ENCODE results near the gene CCR5AS.

The CCR5AS gene

DNA sequence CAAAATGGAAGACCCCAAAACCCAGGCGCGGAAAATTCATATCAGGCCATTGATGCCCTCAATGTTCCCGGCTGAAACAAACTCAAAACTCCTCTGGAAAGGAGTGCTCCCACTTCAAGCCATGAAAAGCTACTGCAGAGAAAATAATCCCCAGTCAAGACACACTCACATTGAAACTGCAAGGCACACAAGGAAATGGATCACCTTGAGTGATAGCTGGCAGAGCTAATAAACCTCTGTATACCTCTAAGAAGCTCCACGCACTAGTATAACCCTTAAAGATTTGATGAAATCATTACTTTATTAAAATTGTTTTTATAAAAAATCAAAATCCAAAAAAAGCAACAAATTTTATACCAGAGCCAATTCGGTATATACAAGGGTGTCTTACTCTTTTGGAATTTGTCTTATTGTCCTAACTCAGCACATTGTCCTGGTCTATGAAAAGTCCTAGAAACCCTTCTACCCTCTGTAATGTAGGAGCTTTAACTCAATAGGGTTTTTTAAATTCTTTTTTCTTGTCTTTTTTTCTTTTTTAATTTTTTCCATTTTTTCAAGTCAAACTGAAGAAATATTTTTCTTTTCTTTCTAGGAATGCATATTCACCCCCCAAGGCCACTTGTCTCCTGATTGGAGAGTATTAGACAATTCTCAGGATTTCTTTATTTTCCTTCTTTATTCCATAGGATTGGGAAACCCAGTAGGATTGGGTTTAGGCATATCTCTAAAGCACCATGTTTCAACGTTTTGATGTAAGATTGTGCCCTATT, 8.5 kb downstream of the CCR5AS start:
- intact Hi-C loops (cut with DNase I; ENCODE audit: low total_unique reads): no loop called here
- Histone ChIP-seq H3K9me3 (no peaks in the 10 kb centered on the region), H3K36me3 (no peaks in the 10 kb centered on the region), H3K4me3 (no peak overlapping the region), H3K27me3 (peaks cover 0 to 4% of the 10 kb centered on the region in 2 donors), H3K27ac (no peak overlapping the region), H3K4me1 (no peaks in the 10 kb centered on the region)
- no peak for TF ChIP-seq POLR2AphosphoS5 (IDR thresholded peaks at IDR 0.05)
- TF ChIP-seq, protein P1, sequence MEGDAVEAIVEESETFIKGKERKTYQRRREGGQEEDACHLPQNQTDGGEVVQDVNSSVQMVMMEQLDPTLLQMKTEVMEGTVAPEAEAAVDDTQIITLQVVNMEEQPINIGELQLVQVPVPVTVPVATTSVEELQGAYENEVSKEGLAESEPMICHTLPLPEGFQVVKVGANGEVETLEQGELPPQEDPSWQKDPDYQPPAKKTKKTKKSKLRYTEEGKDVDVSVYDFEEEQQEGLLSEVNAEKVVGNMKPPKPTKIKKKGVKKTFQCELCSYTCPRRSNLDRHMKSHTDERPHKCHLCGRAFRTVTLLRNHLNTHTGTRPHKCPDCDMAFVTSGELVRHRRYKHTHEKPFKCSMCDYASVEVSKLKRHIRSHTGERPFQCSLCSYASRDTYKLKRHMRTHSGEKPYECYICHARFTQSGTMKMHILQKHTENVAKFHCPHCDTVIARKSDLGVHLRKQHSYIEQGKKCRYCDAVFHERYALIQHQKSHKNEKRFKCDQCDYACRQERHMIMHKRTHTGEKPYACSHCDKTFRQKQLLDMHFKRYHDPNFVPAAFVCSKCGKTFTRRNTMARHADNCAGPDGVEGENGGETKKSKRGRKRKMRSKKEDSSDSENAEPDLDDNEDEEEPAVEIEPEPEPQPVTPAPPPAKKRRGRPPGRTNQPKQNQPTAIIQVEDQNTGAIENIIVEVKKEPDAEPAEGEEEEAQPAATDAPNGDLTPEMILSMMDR (IDR thresholded peaks at IDR 0.05): no peak
- TF ChIP-seq POLR2A (IDR thresholded peaks at IDR 0.05): no peak
- no peak for DNase-seq (ENCODE audit: low spot score in 2 of 2)

DNA sequence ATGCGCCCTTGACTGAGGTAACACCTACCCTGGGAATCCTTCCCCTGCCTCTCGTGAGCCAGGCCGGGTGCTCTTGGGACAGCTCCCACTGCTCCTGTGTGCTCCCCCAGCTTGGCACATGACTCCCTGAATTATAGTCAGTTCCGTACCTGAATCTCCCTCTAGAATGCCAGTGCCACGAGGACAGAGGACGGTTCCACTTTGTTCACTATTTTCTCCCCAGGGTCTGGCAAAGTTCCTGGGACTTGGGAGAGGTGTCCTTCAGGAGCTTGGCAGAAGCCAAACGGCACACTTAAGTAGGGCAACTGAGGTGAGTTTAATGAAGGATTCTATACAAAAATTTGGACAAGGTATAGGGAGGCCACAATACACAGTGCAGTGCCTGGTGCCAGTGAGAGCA, 9.8 kb downstream of the CCR5AS start:
- intact Hi-C loops (cut with DNase I; ENCODE audit: low total_unique reads): no loop called here

DNA sequence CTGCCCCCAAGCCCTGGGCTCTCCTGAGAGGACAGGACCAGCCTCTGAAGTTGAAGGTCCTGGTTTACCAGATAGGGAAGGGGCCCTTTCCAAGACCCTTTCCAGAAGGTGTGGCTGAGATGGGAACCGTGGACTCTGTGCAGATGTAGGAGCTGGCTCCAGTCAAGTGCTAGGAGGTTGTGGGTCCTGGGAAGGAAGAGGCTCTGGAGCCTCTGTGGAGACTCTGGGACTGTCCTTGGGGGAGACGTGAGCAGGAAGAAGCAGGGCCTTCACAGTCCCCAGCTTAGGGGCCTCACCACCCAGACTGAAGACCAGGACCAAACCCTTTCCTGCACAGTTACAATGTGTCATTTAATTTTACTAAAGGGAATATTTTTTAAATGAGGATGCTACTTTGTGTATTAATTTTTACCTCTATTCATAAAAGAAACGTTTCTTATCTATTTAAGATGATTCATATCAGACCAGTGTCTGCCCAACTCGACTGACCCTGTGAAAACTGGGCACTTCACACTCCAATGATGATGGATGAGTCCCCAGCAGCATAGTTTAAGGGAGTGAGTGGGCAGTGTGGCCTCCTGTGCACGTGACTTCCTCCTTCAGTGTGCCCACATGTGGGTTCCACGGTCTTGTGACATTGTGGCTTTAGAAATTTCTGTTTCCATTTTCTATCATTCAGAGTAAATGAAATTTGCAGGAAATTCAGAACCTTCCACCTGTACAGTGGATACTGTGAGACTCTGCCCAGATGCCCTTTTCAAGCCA, 10.9 kb downstream of the CCR5AS start:
- TF ChIP-seq POLR2AphosphoS5 (IDR thresholded peaks at IDR 0.05) (no peak), POLR2A (IDR thresholded peaks at IDR 0.05) (no peak)
- TF ChIP-seq, protein P1 (IDR thresholded peaks at IDR 0.05): no peak
- no peaks in the 10 kb centered on the region for H3K4me1 ChIP-seq
- no peaks in the 10 kb centered on the region for H3K9me3 ChIP-seq
- no peak for DNase-seq (ENCODE audit: low spot score in 2 of 2)
- H3K27me3 ChIP-seq: peaks cover 0 to 4% of the 10 kb centered on the region in 2 donors
- intact Hi-C loops (cut with DNase I; ENCODE audit: low total_unique reads): no loop called here
- H3K27ac ChIP-seq: no peak overlapping the region
- no peaks in the 10 kb centered on the region for H3K36me3 ChIP-seq
- no peak overlapping the region for H3K4me3 ChIP-seq

More for the DNA sequence above, 9.8 kb downstream of the CCR5AS start:
- no peaks in the 10 kb centered on the region for H3K9me3 ChIP-seq
- H3K4me1 ChIP-seq: no peaks in the 10 kb centered on the region
- peaks cover 0 to 4% of the 10 kb centered on the region in 2 donors for H3K27me3 ChIP-seq
- TF ChIP-seq, protein P1 (IDR thresholded peaks at IDR 0.05): no peak
- TF ChIP-seq POLR2A (IDR thresholded peaks at IDR 0.05) (no peak), POLR2AphosphoS5 (IDR thresholded peaks at IDR 0.05) (no peak)
- DNase-seq (ENCODE audit: low spot score in 2 of 2): no peak
- no peaks in the 10 kb centered on the region for H3K36me3 ChIP-seq
- no peak overlapping the region for H3K4me3 ChIP-seq
- no peak overlapping the region for H3K27ac ChIP-seq

DNA sequence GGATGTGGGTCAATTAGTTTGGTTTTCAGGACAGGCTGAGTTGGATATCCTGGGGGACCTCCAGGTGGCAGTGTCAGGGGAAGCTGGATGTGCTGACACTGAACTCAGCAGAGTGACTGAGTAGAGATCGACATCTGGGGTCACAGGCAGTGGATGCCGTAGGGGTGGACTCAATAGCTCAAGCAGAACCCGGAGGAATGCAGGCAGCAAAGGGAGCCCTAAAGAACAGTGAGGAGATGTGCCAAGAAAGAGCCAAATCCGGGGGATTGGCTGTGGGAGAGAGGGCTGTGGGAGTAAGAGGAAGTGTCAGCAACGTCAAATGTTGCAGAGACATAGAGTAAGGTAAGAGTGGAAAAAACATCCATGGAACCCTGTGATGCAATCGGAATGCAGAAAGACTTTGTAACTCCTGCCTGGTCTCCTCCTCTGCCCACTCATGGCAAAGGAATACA, 11.6 kb downstream of the CCR5AS start:
- intact Hi-C loops (cut with DNase I; ENCODE audit: low total_unique reads): no loop called here
- DNase-seq (ENCODE audit: low spot score in 2 of 2): no peak
- no peak overlapping the region for H3K27ac ChIP-seq
- no peak overlapping the region for H3K4me3 ChIP-seq
- no peaks in the 10 kb centered on the region for H3K9me3 ChIP-seq
- no peaks in the 10 kb centered on the region for H3K4me1 ChIP-seq
- TF ChIP-seq, protein P1 (IDR thresholded peaks at IDR 0.05): no peak
- TF ChIP-seq POLR2AphosphoS5 (IDR thresholded peaks at IDR 0.05) (no peak), POLR2A (IDR thresholded peaks at IDR 0.05) (no peak)
- no peaks in the 10 kb centered on the region for H3K36me3 ChIP-seq
- peaks cover 0 to 4% of the 10 kb centered on the region in 2 donors for H3K27me3 ChIP-seq
